Epidermal melanocyte (primary cell): ENCODE measurements around the gene TFPI.
"Not testable (repeated sequence)": the region's sequence is repeated elsewhere in the genome, so short reads cannot be mapped to it uniquely, and the experiment has no call there.

ENCODE experiments used
- DNase-seq: peaks from one replicate; pipeline ENCODE4 v3.0.0; 2011; ENCODE audit warnings: low spot score; ENCODE audit not compliant: insufficient read length

TFPI gene

GRCh38 chr2:187554704-187555082, 458 bp upstream of the TFPI start:
- no peak for DNase-seq

GRCh38 chr2:187552828-187553681, 1.2 kb downstream of the TFPI start:
- no peak for DNase-seq

- no peak for DNase-seq
These were observed 1.9 kb downstream of the TFPI start for GRCh38 chr2:187552381-187552780.

- no peak for DNase-seq
These were observed 3.4 kb downstream of the TFPI start for GRCh38 chr2:187550857-187551256.

- DNase-seq = no peak
These were observed 4.2 kb downstream of the TFPI start for GRCh38 chr2:187549951-187550555.

GRCh38 chr2:187549193-187549592, 5.0 kb downstream of the TFPI start:
- no peak for DNase-seq

GRCh38 chr2:187548656-187549055, 5.6 kb downstream of the TFPI start:
- no peak for DNase-seq

DNA sequence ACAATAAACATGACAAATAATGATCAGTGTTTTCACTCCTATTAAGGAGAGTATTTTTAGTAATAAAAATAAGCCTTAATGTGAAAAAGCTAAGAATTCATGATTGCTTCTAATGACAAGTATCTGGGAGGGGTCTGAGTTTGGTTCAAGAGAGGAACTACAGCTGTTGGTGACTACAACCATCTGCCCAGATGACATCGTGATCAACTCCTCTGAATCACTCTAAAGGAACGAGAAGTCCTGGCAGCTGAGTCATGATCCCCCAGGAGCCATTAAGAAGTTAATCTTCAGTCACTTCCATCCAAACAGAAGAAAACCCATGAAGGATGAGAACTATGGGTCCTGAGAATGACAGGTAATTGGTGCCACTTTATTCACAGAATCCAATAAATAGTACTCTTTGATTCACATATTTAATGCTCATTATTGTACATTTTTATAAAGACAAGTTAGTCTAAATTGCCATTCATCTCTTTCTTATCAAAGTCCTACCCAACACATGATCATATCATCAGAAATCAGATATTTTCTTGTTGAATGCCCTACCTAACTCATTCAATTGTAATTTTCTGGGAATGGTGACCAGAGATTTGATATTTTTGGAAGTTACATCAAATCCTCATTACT, 6.8 kb downstream of the TFPI start:
- peak; percentile 28 for DNase-seq

DNA sequence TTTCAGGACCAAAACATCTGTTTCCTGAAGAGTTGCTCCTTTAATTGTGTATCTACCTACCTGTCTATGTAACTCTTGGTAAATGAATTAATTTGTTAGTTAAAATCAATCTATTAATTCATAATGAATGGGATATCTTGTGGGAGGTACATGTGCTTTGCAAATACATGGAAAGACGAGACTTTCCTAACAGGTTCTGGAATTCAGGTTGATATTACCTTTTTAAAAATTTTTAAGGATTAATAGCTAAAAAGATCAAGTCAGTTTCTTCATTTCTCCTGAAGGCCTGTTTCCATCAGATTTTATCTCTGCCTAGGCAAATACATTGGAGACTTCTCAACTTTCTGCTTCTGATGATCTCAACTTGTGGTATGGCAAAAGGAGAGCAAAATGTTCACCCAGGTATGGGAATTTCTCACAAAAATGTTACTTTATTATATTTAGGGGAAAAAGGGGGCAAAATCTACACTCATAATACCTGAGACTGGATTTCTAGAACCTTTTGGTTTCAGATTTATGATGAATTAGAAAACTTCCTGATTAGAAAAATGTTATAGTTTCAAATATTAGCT, 7.4 kb downstream of the TFPI start:
- DNase-seq = no peak

GRCh38 chr2:187545238-187545751, 8.9 kb downstream of the TFPI start:
- no peak for DNase-seq

GRCh38 chr2:187544371-187545080, 9.7 kb downstream of the TFPI start:
- DNase-seq = no peak

DNA sequence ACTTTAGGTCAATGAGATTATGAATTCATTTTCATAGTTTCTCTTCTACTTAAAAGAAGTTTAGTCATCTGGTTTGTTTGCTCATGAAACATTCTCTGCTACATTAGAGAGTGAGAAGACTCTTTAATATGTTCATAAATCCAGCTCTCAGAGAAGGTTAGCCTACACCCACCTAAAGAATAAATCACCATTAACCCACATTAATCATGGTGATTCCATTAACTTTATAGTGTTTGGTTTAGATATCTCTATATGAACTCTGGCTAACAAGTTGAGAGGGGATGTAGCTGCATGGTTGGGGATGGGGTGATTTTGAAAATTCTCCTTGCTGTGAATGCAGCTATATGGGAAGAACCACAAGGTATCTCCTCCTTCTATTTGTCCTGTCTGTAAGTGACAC, 10.7 kb downstream of the TFPI start:
- DNase-seq = no peak

GRCh38 chr2:187542123-187542522, 12.1 kb downstream of the TFPI start:
- no peak for DNase-seq

GRCh38 chr2:187541086-187542085, 12.8 kb downstream of the TFPI start:
- no peak for DNase-seq

- not testable (repeated sequence) for DNase-seq
These were observed 16.0 kb downstream of the TFPI start for GRCh38 chr2:187538222-187538621.

DNA sequence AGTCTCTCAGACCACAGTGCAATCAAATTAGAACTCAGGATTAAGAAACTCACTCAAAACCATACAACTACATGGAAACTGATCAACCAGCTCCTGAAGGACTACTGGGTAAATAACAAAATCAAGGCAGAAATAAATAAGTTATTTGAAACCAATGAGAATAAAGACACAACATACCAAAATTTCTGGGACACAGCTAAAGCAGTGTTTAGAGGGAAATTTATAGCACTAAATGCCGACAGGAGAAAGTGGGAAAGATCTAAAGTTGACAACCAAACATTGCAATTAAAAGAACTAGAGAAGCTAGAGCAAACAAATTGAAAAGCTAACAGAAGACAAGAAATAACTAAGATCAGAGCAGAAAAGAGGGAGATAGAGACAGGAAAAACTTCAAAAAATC, 18.9 kb downstream of the TFPI start:
- not testable (repeated sequence) for DNase-seq

DNA sequence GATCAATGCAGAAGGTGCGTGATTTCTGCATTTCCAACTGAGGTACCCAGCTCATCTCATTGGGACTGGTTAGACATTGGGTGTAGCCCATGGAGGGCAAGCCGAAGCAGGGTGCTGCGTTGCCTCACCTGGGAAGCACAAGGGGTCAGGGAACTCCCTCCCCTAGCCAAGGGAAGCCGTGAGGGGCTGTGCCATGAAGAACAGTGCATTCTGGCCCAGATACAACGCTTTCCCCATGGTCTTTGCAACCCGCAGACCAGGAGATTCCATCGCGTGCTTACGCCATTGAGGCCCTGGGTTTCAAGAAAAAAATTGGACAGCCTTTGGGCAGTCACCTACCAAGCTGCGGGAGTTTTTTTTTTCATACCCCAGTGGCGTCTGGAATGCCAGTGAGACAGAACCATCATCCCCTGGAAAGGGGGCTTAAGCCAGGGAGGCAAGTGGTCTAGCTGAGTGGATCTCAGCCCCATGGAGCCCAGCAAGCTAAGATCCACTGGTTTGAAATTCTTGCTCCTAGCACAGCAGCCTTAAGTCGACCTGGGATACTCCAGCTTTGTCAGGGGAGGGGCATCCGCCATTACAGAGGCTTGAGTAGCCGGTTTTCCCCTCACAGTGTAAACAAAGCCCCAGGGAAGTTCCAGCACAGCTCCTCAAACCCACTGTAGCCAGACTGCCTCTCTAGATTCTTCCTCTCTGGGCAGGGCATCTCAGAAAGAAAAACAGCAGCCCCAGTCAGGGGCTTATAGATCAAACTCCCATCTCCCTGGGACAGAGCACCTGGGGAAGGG, 21.7 kb downstream of the TFPI start:
- DNase-seq = no peak

DNA sequence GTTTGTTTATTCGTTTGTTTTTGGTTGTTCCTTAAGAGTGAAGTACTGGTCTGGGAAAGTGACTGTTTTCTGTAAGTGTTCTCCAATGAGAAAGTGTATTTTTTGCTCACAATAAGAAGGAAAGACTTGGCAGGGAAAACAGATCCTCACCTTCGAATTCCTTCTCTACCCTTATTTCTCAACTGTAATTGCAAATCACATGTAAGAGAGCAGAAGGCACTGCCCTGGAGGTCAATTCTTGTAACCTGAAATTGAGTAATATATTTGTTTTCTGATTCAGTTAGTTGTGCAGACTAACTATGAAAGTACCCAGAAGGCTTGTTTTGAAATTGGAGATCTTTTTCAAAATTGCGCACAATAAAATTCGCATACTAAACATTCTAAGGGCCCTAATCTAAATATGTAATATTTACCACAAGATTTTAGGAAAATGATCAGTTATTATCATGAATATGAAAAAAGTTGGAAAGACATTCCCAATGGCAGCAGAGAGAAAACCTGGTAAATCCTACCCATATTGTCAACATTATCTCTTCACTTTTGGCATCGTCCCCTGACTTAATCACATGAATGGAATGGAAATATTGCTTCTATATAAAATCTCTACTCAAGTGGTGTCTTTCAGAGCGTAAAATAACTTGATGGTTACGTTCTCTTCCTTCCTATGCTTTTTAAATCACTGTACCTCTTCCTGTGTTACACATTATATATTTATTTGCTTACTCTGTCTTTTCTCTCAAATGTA, 24.1 kb downstream of the TFPI start:
- no peak for DNase-seq
